HepG2 (cell line): ENCODE data around the gene PXYLP1. TPM values are rescaled to one million over a fixed set of nuclear protein-coding genes. Genes with fewer than 3 reads are reported as not detected.

Experiments
- CBFB ChIP-seq: sonication (generic); formaldehyde crosslinking; IDR thresholded peaks from 2 replicates; pipeline ENCODE4 v1.4.0; 2020; ENCODE audit warnings: missing genetic modification reagents
- HOXA9 ChIP-seq: sonication (generic); formaldehyde crosslinking; IDR thresholded peaks from 2 replicates; pipeline ENCODE4 v1.8.1; 2022; ENCODE audit warnings: missing genetic modification reagents, mild to moderate bottlenecking, moderate library complexity, borderline replicate concordance
- RBM22 ChIP-seq: fragments of 200-400 bp; formaldehyde crosslinking; optimal IDR thresholded peaks from 2 replicates; pipeline ENCODE3; 2017; ENCODE audit warnings: mild to moderate bottlenecking, low read length, moderate library complexity
- ZBTB43 ChIP-seq: sonication (generic); formaldehyde crosslinking; conservative IDR thresholded peaks from 2 replicates; pipeline ENCODE4 v1.4.0; 2020; ENCODE audit warnings: missing genetic modification reagents
- ZNF337 ChIP-seq: sonication (generic); formaldehyde crosslinking; IDR thresholded peaks from 2 replicates; pipeline ENCODE4 v1.5.1; 2020; ENCODE audit warnings: missing genetic modification reagents, low read depth, mild to moderate bottlenecking, borderline replicate concordance
- ZNF367 ChIP-seq: sonication (generic); formaldehyde crosslinking; IDR thresholded peaks from 2 replicates; pipeline ENCODE4 v1.4.0; 2020; ENCODE audit warnings: missing genetic modification reagents, borderline replicate concordance
- ZNF674 ChIP-seq: sonication (generic); formaldehyde crosslinking; IDR thresholded peaks from 2 replicates; pipeline ENCODE4 v1.5.0; 2020; ENCODE audit warnings: low read depth, mild to moderate bottlenecking, missing genetic modification reagents
- polyA plus RNA-seq, 8 experiments: library from polyadenylated mRNA; depleted of rRNA in 3 of 8; stranded (reverse) in 7 of 8; unstranded in 1 of 8; fragments of >200 nt; fragmentation: Illumina TruSeq in 4 of 8; extraction: Trizol in 4 of 8; gene quantifications; 2 replicates each; pipeline versions ENCODE4 v1.2.1 to v1.2.3, GENCODE V29; 2011 to 2016; ENCODE audit warnings: low read depth in 4 of 8, missing spikeins in 1 of 8, mixed read lengths in 1 of 8; ENCODE audit not compliant: insufficient read depth in 1 of 8
- total RNA-seq, 5 experiments: library from RNA; depleted of rRNA; stranded (reverse); fragments of >200 nt; fragmentation: Illumina TruSeq; extraction: Trizol; gene quantifications; 2 replicates each; pipeline ENCODE4 v1.2.3, GENCODE V29; 2016; ENCODE audit warnings: low read depth in 1 of 5
- TF ChIP-seq, protein P1 (sequence below): sonication (generic); formaldehyde crosslinking; IDR thresholded peaks from 2 replicates; pipeline ENCODE4 v1.4.0; 2020; ENCODE audit warnings: low read depth, missing genetic modification reagents
- TF ChIP-seq, protein P2 (sequence below), 2 experiments: fragments of 450-650 bp in 1 of 2; sonication (generic) in 1 of 2; formaldehyde crosslinking in 1 of 2; IDR thresholded peaks; 2 replicates each; pipeline versions ENCODE4 v1.6.1 to v1.8.0; 2016 to 2022; ENCODE audit warnings: antibody characterized with exemption in 1 of 2, mild to moderate bottlenecking in 1 of 2, missing genetic modification reagents in 1 of 2

PXYLP1 gene
- total and polyA plus RNA-seq, 2 of the 13 experiments (the other 11 are each of a cell fraction or from before 2014, with no cell fraction given): 4.9 to 8.1 TPM

GRCh38 chr3:141311496-141312353, 80.1 kb downstream of the PXYLP1 start (continued):
- TF ChIP-seq ZNF367 (CRISPR knock-in tag): no peak
- no peak for TF ChIP-seq ZNF674 (CRISPR knock-in tag)
- 0 out of 2 replicates have a peak, but pooled peaks have one; percentile 28 for TF ChIP-seq HOXA9 (CRISPR knock-in tag)
- TF ChIP-seq, protein P1, sequence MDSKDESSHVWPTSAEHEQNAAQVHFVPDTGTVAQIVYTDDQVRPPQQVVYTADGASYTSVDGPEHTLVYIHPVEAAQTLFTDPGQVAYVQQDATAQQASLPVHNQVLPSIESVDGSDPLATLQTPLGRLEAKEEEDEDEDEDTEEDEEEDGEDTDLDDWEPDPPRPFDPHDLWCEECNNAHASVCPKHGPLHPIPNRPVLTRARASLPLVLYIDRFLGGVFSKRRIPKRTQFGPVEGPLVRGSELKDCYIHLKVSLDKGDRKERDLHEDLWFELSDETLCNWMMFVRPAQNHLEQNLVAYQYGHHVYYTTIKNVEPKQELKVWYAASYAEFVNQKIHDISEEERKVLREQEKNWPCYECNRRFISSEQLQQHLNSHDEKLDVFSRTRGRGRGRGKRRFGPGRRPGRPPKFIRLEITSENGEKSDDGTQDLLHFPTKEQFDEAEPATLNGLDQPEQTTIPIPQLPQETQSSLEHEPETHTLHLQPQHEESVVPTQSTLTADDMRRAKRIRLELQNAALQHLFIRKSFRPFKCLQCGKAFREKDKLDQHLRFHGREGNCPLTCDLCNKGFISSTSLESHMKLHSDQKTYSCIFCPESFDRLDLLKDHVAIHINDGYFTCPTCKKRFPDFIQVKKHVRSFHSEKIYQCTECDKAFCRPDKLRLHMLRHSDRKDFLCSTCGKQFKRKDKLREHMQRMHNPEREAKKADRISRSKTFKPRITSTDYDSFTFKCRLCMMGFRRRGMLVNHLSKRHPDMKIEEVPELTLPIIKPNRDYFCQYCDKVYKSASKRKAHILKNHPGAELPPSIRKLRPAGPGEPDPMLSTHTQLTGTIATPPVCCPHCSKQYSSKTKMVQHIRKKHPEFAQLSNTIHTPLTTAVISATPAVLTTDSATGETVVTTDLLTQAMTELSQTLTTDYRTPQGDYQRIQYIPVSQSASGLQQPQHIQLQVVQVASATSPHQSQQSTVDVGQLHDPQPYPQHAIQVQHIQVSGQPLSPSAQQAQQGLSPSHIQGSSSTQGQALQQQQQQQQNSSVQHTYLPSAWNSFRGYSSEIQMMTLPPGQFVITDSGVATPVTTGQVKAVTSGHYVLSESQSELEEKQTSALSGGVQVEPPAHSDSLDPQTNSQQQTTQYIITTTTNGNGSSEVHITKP: no peak
- TF ChIP-seq RBM22: no peak
- TF ChIP-seq, protein P2, sequence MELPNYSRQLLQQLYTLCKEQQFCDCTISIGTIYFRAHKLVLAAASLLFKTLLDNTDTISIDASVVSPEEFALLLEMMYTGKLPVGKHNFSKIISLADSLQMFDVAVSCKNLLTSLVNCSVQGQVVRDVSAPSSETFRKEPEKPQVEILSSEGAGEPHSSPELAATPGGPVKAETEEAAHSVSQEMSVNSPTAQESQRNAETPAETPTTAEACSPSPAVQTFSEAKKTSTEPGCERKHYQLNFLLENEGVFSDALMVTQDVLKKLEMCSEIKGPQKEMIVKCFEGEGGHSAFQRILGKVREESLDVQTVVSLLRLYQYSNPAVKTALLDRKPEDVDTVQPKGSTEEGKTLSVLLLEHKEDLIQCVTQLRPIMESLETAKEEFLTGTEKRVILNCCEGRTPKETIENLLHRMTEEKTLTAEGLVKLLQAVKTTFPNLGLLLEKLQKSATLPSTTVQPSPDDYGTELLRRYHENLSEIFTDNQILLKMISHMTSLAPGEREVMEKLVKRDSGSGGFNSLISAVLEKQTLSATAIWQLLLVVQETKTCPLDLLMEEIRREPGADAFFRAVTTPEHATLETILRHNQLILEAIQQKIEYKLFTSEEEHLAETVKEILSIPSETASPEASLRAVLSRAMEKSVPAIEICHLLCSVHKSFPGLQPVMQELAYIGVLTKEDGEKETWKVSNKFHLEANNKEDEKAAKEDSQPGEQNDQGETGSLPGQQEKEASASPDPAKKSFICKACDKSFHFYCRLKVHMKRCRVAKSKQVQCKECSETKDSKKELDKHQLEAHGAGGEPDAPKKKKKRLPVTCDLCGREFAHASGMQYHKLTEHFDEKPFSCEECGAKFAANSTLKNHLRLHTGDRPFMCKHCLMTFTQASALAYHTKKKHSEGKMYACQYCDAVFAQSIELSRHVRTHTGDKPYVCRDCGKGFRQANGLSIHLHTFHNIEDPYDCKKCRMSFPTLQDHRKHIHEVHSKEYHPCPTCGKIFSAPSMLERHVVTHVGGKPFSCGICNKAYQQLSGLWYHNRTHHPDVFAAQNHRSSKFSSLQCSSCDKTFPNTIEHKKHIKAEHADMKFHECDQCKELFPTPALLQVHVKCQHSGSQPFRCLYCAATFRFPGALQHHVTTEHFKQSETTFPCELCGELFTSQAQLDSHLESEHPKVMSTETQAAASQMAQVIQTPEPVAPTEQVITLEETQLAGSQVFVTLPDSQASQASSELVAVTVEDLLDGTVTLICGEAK (IDR thresholded peaks at IDR 0.05): peak; percentile 55; the same call in 1 of the 2 replicates
- TF ChIP-seq, protein P2 (CRISPR knock-in tag; IDR thresholded peaks at IDR 0.05): peak; percentile 55; the same call in 1 of the 2 replicates
- peak; percentile 42 for TF ChIP-seq CBFB (CRISPR knock-in tag)
- TF ChIP-seq ZNF337 (CRISPR knock-in tag): no peak; the same call in 1 of the 2 replicates
- peak; percentile 73 for TF ChIP-seq ZBTB43 (CRISPR knock-in tag)
